CD4-positive, alpha-beta T cell (primary cell): ENCODE results near the gene HAUS1. TPM values are rescaled to one million over a fixed set of nuclear protein-coding genes. Genes with fewer than 3 reads are reported as not detected.
A peak's percentile ranks its signal among the peaks of the same experiment; 100 is the strongest.

Source experiments
- ATAC-seq: fragments of 200-7000 bp; cut with Tn5 transposase; one replicate; pipeline ENCODE4 v1.10.0; 2022; ENCODE audit warnings: mild to moderate bottlenecking; ENCODE audit not compliant: poor library complexity
- CTCF ChIA-PET: fragments of 350-600 bp; sonication (Branson Sonifier 250); formaldehyde crosslinking; loops from one replicate; lab custom pipeline; 2021; ENCODE audit warnings: antibody characterized with exemption, inconsistent platforms; lab: Charles Lee
- POLR2A ChIA-PET: fragments of 350-600 bp; sonication (Branson Sonifier 250); formaldehyde crosslinking; loops from one replicate; lab custom pipeline; 2021; ENCODE audit warnings: antibody characterized with exemption, inconsistent platforms; lab: Charles Lee
- DNase-seq, 14 experiments: peaks; one replicate each; pipeline ENCODE4 v3.0.0-alpha.2; 2013 to 2020; ENCODE audit warnings: mixed read lengths in 2 of 14
- H3K27ac ChIP-seq, 2 donors: one replicate each; pipeline versions ENCODE4 v1.5.1 to v1.7.0; 2013; ENCODE audit warnings: low read length in 2 of 2, low read depth in 1 of 2, mild to moderate bottlenecking in 1 of 2
- H3K27me3 ChIP-seq, 2 experiments: 1 replicate in 1 of 2; 2 replicates in 1 of 2; pipeline versions ENCODE4 v1.6.1 to v1.7.0; 2013; ENCODE audit warnings: low read length in 2 of 2, control low read depth in 1 of 2, mild to moderate bottlenecking in 1 of 2, moderate library complexity in 1 of 2; ENCODE audit not compliant: insufficient read depth in 2 of 2, control insufficient read depth in 1 of 2
- H3K36me3 ChIP-seq: one replicate; pipeline ENCODE4 v1.6.1; 2013; ENCODE audit warnings: low read length, control low read depth; ENCODE audit not compliant: insufficient read depth
- H3K4me1 ChIP-seq: one replicate; pipeline ENCODE4 v1.6.1; 2013; ENCODE audit warnings: low read length, control low read depth; ENCODE audit not compliant: insufficient read depth
- H3K4me3 ChIP-seq: one replicate; pipeline ENCODE4 v1.5.1; 2013; ENCODE audit warnings: mild to moderate bottlenecking, low read length, moderate library complexity
- H3K9me3 ChIP-seq, 2 experiments: 1 replicate in 1 of 2; 2 replicates in 1 of 2; pipeline versions ENCODE4 v1.6.1 to v1.7.0; 2013; ENCODE audit warnings: low read length in 2 of 2, mild to moderate bottlenecking in 2 of 2, control low read depth in 1 of 2, moderate library complexity in 1 of 2; ENCODE audit not compliant: control insufficient read depth in 1 of 2, insufficient read depth in 1 of 2
- H3K27ac Mint-ChIP-seq: one replicate; pipeline ENCODE4 v1.8.0; 2020; ENCODE audit warnings: mixed read lengths
- H3K27me3 Mint-ChIP-seq: one replicate; pipeline ENCODE4 v1.8.0; 2021; ENCODE audit warnings: mixed read lengths
- H3K36me3 Mint-ChIP-seq: one replicate; pipeline ENCODE4 v1.8.0; 2021; ENCODE audit warnings: low read depth, mixed read lengths
- H3K4me1 Mint-ChIP-seq: one replicate; pipeline ENCODE4 v1.8.0; 2021; ENCODE audit warnings: low read depth, mixed read lengths
- H3K4me3 Mint-ChIP-seq: one replicate; pipeline ENCODE4 v1.8.0; 2020; ENCODE audit warnings: mild to moderate bottlenecking, mixed read lengths
- H3K9me3 Mint-ChIP-seq: one replicate; pipeline ENCODE4 v1.8.0; 2020; ENCODE audit warnings: mixed read lengths
- CTCF ChIP-seq: fragments of 200-600 bp; IDR thresholded peaks from one replicate; pipeline ENCODE4 v1.8.0; 2022; ENCODE audit warnings: antibody characterized with exemption, mild to moderate bottlenecking
- intact Hi-C, 2 experiments: fragments of 100-400 bp; cut with DNase I in 1 of 2; cut with micrococcal nuclease in 1 of 2; formaldehyde crosslinking; loops; one replicate each; pipeline versions ENCODE4 v1.15.1 to v1.9.0; 2023 to 2025; cut with DNase I, micrococcal nuclease
- total RNA-seq, 174 experiments: library from RNA in 2 of 174; stranded (reverse) in 2 of 174; gene quantifications; one replicate each; pipeline ENCODE4 v1.2.3 and lab custom pipeline; 2021 to 2026

HAUS1 gene
- total RNA-seq, 2 experiments from 2014 or later: 8.8 to 10.8 TPM

GRCh38 chr18:46070815-46071652, 33.2 kb upstream of the HAUS1 start:
- ATAC-seq (no peak), DNase-seq (peak in 6 of 14 experiments; percentile 3 to 43 (median 31))
- no peak for TF ChIP-seq CTCF
- no peak overlapping the region for H3K27ac ChIP-seq
- H3K36me3 ChIP-seq: no peaks in the 10 kb centered on the region
- intact Hi-C loops: loop anchor here (5.0 kb wide), 2 partner anchors 149 to 449 kb away; no protein-coding TSS in a partner anchor
- no peaks in the 10 kb centered on the region for H3K27me3 Mint-ChIP-seq
- no peaks in the 10 kb centered on the region for H3K9me3 ChIP-seq
- peak overlapping the region; percentile 80 for H3K4me3 Mint-ChIP-seq
- peaks cover 44% of the 10 kb centered on the region for H3K4me1 Mint-ChIP-seq
- H3K36me3 Mint-ChIP-seq: no peaks in the 10 kb centered on the region
- H3K4me3 ChIP-seq: peak overlapping the region; percentile 80
- H3K27me3 ChIP-seq: no peaks in the 10 kb centered on the region
- H3K4me1 ChIP-seq: peaks cover 42% of the 10 kb centered on the region
- H3K27ac Mint-ChIP-seq: peak overlapping the region; percentile 34
- H3K9me3 Mint-ChIP-seq: no peaks in the 10 kb centered on the region
- POLR2A ChIA-PET: interaction anchor here (0.9 to 2.9 kb wide), 8 partner anchors 9 to 405 kb away, joined by 3 to 15 read pairs (median 3); no protein-coding TSS in a partner anchor
- CTCF ChIA-PET: no interaction called here

GRCh38 chr18:46071653-46072375, 32.4 kb upstream of the HAUS1 start, which contains the start of gene PSTPIP2:
PSTPIP2 (minus strand) TSS chr18:46072260; CDS start chr18:46072188, 72 bp downstream.
- no peaks in the 10 kb centered on the region for H3K36me3 ChIP-seq
- Mint-ChIP-seq H3K9me3 (no peaks in the 10 kb centered on the region), H3K27me3 (no peaks in the 10 kb centered on the region), H3K27ac (peak within 1 kb of the TSS; percentile 34), H3K4me3 (peak within 1 kb of the TSS; percentile 90), H3K36me3 (no peaks in the 10 kb centered on the region), H3K4me1 (peaks cover 44% of the 10 kb centered on the region)
- peaks cover 42% of the 10 kb centered on the region for H3K4me1 ChIP-seq
- ATAC-seq (peak; percentile 82), DNase-seq (peak; percentile 46 to 81 (median 64))
- H3K9me3 ChIP-seq: no peaks in the 10 kb centered on the region
- no peak within 1 kb of the TSS for H3K27ac ChIP-seq
- H3K27me3 ChIP-seq: no peaks in the 10 kb centered on the region
- TF ChIP-seq CTCF: no peak
- peak within 1 kb of the TSS; percentile 80 for H3K4me3 ChIP-seq
- CTCF ChIA-PET: no interaction called here
- POLR2A ChIA-PET: interaction anchor here (0.9 to 2.9 kb wide), 10 partner anchors 10 to 406 kb away, joined by 3 to 15 read pairs (median 4); no protein-coding TSS in a partner anchor
- intact Hi-C loops: loop anchor here (2.0 to 5.0 kb wide), 7 partner anchors 45 to 450 kb away; partner anchors contain the start of gene EPG5 (in 1 of the 2)

- no peak overlapping the region for H3K27ac ChIP-seq
- H3K27ac Mint-ChIP-seq: no peak overlapping the region
These were observed 31.8 kb upstream of the HAUS1 start for GRCh38 chr18:46072376-46072867.

More at GRCh38 chr18:46072376-46072867, 31.8 kb upstream of the HAUS1 start:
- DNase-seq: no peak
- peaks cover under 1% of the 10 kb centered on the region for H3K36me3 ChIP-seq
- no peaks in the 10 kb centered on the region for H3K9me3 ChIP-seq
- peaks cover 44% of the 10 kb centered on the region for H3K4me1 Mint-ChIP-seq
- H3K4me3 ChIP-seq: peak overlapping the region; percentile 80
- H3K36me3 Mint-ChIP-seq: no peaks in the 10 kb centered on the region
- CTCF ChIA-PET: interaction anchor here (1.2 to 1.9 kb wide), 2 partner anchors 67 to 98 kb away, joined by 3 to 19 read pairs; no protein-coding TSS in a partner anchor
- intact Hi-C loops: loop anchor here (2.0 to 5.0 kb wide), 7 partner anchors 46 to 450 kb away; partner anchors contain the start of gene EPG5 (in 1 of the 2)
- H3K27me3 ChIP-seq: no peaks in the 10 kb centered on the region
- H3K27me3 Mint-ChIP-seq: no peaks in the 10 kb centered on the region
- peak overlapping the region; percentile 81 for H3K4me3 Mint-ChIP-seq
- no peaks in the 10 kb centered on the region for H3K9me3 Mint-ChIP-seq
- TF ChIP-seq CTCF: no peak
- no peak for ATAC-seq
- POLR2A ChIA-PET: interaction anchor here (1.0 to 2.9 kb wide), 8 partner anchors 10 to 110 kb away, joined by 3 to 15 read pairs (median 5); no protein-coding TSS in a partner anchor
- peaks cover 42% of the 10 kb centered on the region for H3K4me1 ChIP-seq
